Heart left ventricle (tissue), 13 donors: ENCODE measurements around the gene C16orf95.

ENCODE experiments used
- CTCF ChIP-seq, 12 donors: fragments of 200-600 bp; sonication (generic) in 4 of 12; IDR thresholded peaks; one replicate each; pipeline versions ENCODE4 v1.5.0 to v1.8.0; 2018 to 2022; ENCODE audit warnings: antibody characterized with exemption in 12 of 12, mild to moderate bottlenecking in 5 of 12
- POLR2A ChIP-seq, 2 donors: fragments of 450-650 bp; IDR thresholded peaks; one replicate each; pipeline ENCODE4 v1.6.1; 2017; ENCODE audit warnings: antibody characterized with exemption in 2 of 2, mild to moderate bottlenecking in 2 of 2, moderate library complexity in 2 of 2
- donor health status: ischemic (EF 13 %, LVEDD 7.1; RV severe dilation, severe dysfunction).
- donor health status: DM: no; HTN: yes; CAD: no.
- donor health status: DM: no; HTN: no; CAD: no.
- donor health status: ischemic (EF 25% LVEDD 6.9; RV normal size, moderate dysfunction).
- donor health status: ischemic (EF 25% LVEDD 5.7; RV mildly dilated, moderate dysfunction).
- donor health status: ischemic (EF 35%, LVEDD 5.7; RV mildly dilated, moderate dysfunction).
- donor health status: nonischemic (EF 11% LVEDD 7.7; RV severe dilation, severe dysfunction).
- donor health status: DM: yes; HTN: yes; CAD: no.
- donor health status: PGD.
- donor health status: ischemic (EF 29% LVEDD 5.4; RV normal size, mild dysfunction).
- donor health status: nonischemic (EF 23%, LVEDD 6.1; RV moderate dilation, normal function).

- TF ChIP-seq CTCF (IDR thresholded peaks at IDR 0.05) (no peak), POLR2A (IDR thresholded peaks at IDR 0.05) (no peak)
Measured at GRCh38 chr16:87332150-87332549, 15.0 kb upstream of the C16orf95 start.
